Activated CD4-positive, alpha-beta T cell treated with anti-CD3 and anti-CD28 coated beads, Interleukin-2, amount 10 ng/mL, durations not matched to agents 7 days and 5 days (primary cell): Measurements from ENCODE around the gene MFN1. TPM values are rescaled to one million over a fixed set of nuclear protein-coding genes. Genes with fewer than 3 reads are reported as not detected.

ENCODE experiments used
- CTCF ChIA-PET: fragments of 350-600 bp; sonication (Branson Sonifier 250); formaldehyde crosslinking; loops from one replicate; lab custom pipeline; 2021; ENCODE audit warnings: antibody characterized with exemption; lab: Charles Lee
- POLR2A ChIA-PET: fragments of 350-600 bp; sonication (Branson Sonifier 250); formaldehyde crosslinking; loops from one replicate; lab custom pipeline; 2021; ENCODE audit warnings: antibody characterized with exemption; lab: Charles Lee
- DNase-seq: peaks from one replicate; pipeline ENCODE4 v3.0.0-alpha.2; 2020
- H3K27ac Mint-ChIP-seq: one replicate; pipeline ENCODE4 v1.8.0; 2021; ENCODE audit warnings: mild to moderate bottlenecking, moderate library complexity, mixed read lengths
- H3K27me3 Mint-ChIP-seq: one replicate; pipeline ENCODE4 v1.8.0; 2021; ENCODE audit warnings: mixed read lengths
- H3K36me3 Mint-ChIP-seq: one replicate; pipeline ENCODE4 v1.8.0; 2021; ENCODE audit warnings: low read depth, mixed read lengths
- H3K4me1 Mint-ChIP-seq: one replicate; pipeline ENCODE4 v1.8.0; 2021; ENCODE audit warnings: mixed read lengths
- H3K4me3 Mint-ChIP-seq: one replicate; pipeline ENCODE4 v1.8.0; 2021; ENCODE audit warnings: mild to moderate bottlenecking, moderate library complexity, mixed read lengths
- H3K9me3 Mint-ChIP-seq: one replicate; pipeline ENCODE4 v1.8.0; 2021; ENCODE audit warnings: mixed read lengths
- total RNA-seq, 2 experiments: library from RNA; stranded (reverse); gene quantifications; one replicate each; pipeline ENCODE4 v1.2.3, GENCODE V29; 2021

The MFN1 gene
- total RNA-seq, 2 experiments from 2014 or later = 36.3 to 36.9 TPM

DNA sequence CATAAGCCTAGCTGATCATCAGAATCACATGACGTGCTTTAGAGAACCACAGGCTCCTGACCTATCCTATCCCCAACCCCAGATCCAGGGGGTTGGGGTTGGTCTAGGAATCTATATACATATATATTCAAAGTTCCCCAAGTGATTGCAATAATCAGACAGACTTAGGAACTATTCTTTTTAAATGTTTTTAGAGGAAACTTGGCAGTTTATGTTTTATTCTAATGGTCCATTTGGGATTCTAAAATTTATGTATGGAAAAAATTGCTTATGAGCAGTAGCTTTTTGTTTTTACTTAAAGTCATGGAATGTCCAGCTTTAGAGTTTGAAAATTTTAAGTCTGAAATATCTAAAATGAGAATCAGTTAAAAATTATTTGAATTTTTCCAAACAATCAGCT, 22.1 kb downstream of the MFN1 start:
- H3K36me3 Mint-ChIP-seq = peaks cover 26% of the 10 kb centered on the region
- DNase-seq = no peak
- H3K4me3 Mint-ChIP-seq = no peak overlapping the region
- H3K27ac Mint-ChIP-seq = no peak overlapping the region
- no peaks in the 10 kb centered on the region for H3K4me1 Mint-ChIP-seq
- POLR2A ChIA-PET = no interaction called here
- CTCF ChIA-PET = no interaction called here
- H3K27me3 Mint-ChIP-seq = no peaks in the 10 kb centered on the region
- no peaks in the 10 kb centered on the region for H3K9me3 Mint-ChIP-seq

DNA sequence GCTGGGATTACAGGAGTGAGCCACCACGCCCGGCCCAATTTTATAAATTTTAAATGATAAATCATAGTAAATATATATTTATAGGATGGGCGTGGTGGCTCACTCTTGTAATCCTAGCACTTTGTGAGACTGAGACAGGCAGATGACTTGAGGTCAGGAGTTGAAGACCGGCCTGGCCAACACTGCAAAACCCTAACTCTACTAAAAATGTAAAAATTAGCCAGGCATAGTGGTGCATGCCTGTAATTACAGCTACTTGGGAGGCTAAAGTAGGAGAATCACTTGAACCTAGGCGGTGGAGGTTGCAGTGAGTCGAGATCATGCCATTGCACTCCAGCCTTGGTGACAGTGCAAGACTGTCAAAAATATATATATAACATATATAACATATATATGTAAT, 26.4 kb downstream of the MFN1 start:
- H3K4me1 Mint-ChIP-seq = no peaks in the 10 kb centered on the region
- no peak for DNase-seq
- no peak overlapping the region for H3K27ac Mint-ChIP-seq
- H3K9me3 Mint-ChIP-seq = no peaks in the 10 kb centered on the region
- no peaks in the 10 kb centered on the region for H3K27me3 Mint-ChIP-seq
- H3K4me3 Mint-ChIP-seq = no peak overlapping the region
- CTCF ChIA-PET = interaction anchor here (0.5 kb wide), 1 partner anchor 38 kb away, joined by 3 read pairs; no protein-coding TSS in a partner anchor
- peaks cover 32% of the 10 kb centered on the region for H3K36me3 Mint-ChIP-seq
- POLR2A ChIA-PET = no interaction called here

DNA sequence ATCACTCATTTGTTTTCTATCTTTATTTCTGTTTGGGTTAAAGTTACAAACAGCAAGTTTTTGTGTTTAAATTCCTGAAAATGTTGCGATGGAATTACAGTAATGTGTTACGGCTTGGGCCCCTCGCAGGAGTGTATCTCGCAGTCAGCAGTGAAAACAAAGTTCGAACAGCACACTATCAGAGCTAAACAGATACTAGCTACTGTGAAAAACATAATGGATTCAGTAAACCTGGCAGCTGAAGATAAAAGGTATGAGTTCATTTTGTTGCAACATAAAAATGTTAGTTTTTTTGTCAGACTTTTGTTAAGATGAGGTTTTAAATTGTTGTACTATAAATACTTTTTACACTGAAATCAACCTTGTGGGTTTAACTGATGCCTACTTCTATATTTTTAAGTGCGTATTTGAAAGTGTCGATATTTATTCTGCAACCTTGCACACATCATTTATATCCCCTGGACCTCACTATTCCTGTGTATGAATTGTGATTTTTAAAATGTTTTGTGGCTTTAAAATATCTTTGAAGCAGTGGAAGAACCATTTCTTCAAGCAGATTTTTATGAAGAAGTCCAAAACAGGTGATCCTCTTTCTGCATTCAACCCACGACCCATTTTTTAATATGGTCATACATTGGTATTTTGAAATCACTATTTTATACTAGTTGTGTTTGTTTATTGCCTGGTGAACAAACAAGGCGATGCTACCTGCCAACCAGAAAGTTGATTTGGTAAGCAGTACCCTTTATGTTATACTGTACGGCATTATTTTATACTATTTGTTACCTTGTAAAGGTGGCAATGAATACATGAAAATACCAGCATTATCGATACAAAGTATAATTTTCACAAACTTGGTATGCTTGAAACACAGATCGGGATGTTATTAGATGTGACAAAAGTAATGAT, 27.8 kb downstream of the MFN1 start:
- H3K27ac Mint-ChIP-seq = no peak overlapping the region
- ChIA-PET POLR2A (no interaction called here), CTCF (no interaction called here)
- H3K4me3 Mint-ChIP-seq = no peak overlapping the region
- peaks cover 42% of the 10 kb centered on the region for H3K36me3 Mint-ChIP-seq
- no peaks in the 10 kb centered on the region for H3K4me1 Mint-ChIP-seq
- H3K9me3 Mint-ChIP-seq = no peaks in the 10 kb centered on the region
- no peak for DNase-seq
- no peaks in the 10 kb centered on the region for H3K27me3 Mint-ChIP-seq

DNA sequence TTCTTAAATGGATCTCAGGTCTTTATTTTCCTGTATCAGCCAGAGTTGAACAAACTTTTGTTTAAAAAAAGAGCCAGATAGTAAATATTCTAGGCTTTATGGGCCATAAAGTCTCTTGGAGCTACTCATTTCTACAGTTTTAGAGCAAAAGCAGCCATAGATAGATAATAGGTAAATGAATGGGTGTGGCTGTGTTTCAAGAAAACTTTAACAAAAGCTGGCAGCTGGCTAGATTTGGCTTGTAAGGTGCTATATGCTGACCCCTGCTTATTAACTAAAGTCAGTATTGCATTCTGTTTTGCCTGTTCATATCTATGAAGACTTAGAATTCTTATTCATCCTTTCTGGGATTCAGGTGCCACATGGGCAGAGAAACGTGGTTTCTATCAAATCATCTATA, 29.0 kb downstream of the MFN1 start:
- Mint-ChIP-seq H3K4me3 (no peak overlapping the region), H3K9me3 (no peaks in the 10 kb centered on the region), H3K27me3 (no peaks in the 10 kb centered on the region), H3K4me1 (no peaks in the 10 kb centered on the region), H3K27ac (no peak overlapping the region), H3K36me3 (peaks cover 41% of the 10 kb centered on the region)
- ChIA-PET POLR2A (no interaction called here), CTCF (no interaction called here)
- DNase-seq = no peak

DNA sequence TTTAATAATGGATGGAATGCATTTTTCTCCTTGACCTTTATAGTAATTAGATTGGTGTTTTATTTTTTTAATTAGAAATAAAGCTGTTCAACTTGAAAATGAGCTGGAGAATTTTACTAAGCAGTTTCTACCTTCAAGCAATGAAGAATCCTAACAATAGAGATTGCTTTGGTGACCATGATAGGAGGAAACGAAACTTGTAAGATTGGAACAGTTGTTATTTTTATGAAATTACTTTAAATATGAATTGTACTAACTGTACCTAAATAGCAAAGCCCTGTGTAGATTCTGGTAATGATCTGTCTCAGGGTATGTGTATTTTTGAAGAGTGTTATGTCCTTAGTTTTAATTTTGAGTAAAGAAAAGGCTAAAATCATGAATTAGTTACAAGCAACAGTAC, 44.4 kb downstream of the MFN1 start:
- no peak overlapping the region for H3K27ac Mint-ChIP-seq
- H3K36me3 Mint-ChIP-seq = peaks cover 37% of the 10 kb centered on the region
- no peaks in the 10 kb centered on the region for H3K9me3 Mint-ChIP-seq
- DNase-seq = no peak
- H3K4me3 Mint-ChIP-seq = no peak overlapping the region
- H3K27me3 Mint-ChIP-seq = no peaks in the 10 kb centered on the region
- ChIA-PET CTCF (interaction anchor here (0.6 kb wide), 1 partner anchor 582 kb away, joined by 3 read pairs; no protein-coding TSS in a partner anchor), POLR2A (no interaction called here)
- no peaks in the 10 kb centered on the region for H3K4me1 Mint-ChIP-seq

DNA sequence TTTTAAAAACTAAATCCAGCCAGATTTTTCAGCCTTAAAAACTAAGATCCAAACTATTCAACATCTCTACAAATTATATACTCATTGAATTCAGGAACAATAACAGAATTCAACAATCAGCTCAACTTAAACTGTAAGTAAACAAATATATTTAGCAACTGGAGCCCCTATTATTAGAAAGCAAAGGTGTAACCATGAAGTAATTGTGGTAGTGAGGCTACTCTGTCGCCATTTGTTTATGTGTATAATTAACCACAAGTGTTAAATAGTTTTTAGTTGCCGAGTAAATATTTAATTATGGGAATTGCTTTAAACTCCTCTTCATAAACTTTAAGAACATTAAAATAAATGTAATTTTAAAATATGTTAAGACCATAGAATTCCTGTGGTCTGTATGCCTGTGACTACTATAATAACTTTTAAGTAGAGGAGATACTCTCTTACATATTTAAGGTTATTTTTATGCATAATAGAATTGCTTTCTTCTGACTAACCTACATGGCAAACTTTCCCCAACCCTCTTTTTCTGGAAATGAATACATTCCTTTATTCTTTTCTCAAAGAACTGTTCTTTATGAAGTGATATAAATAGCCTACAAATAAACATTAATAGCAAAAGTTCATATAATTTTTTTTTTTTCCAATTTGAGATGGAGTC, 51.2 kb downstream of the MFN1 start:
- CTCF ChIA-PET = no interaction called here
- Mint-ChIP-seq H3K4me3 (no peak overlapping the region), H3K27me3 (no peaks in the 10 kb centered on the region), H3K9me3 (no peaks in the 10 kb centered on the region), H3K4me1 (no peaks in the 10 kb centered on the region), H3K36me3 (peaks cover 13% of the 10 kb centered on the region), H3K27ac (no peak overlapping the region)
- POLR2A ChIA-PET = no interaction called here
- DNase-seq = no peak

DNA sequence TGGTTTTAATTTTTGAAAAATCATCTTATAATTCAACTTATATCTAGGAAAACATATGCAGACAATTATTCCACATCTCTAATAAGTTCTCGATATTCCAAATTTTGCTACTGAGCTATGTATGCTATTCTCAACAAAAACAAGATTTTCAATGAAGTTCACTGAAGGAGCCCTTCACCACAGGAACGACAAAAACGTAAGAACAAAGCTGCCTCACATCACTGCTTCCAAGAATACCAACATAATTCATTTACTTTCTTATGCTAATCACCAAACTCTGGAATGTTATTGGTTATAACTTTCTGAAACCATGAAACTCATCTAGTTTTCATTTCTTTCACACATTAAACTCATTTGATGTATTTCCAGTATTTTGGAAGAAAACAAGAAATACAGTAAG, 54.1 kb downstream of the MFN1 start:
- Mint-ChIP-seq H3K9me3 (no peaks in the 10 kb centered on the region), H3K27me3 (no peaks in the 10 kb centered on the region), H3K27ac (no peak overlapping the region), H3K36me3 (peaks cover 10% of the 10 kb centered on the region), H3K4me1 (no peaks in the 10 kb centered on the region), H3K4me3 (no peak overlapping the region)
- CTCF ChIA-PET = no interaction called here
- DNase-seq = no peak
- POLR2A ChIA-PET = no interaction called here

DNA sequence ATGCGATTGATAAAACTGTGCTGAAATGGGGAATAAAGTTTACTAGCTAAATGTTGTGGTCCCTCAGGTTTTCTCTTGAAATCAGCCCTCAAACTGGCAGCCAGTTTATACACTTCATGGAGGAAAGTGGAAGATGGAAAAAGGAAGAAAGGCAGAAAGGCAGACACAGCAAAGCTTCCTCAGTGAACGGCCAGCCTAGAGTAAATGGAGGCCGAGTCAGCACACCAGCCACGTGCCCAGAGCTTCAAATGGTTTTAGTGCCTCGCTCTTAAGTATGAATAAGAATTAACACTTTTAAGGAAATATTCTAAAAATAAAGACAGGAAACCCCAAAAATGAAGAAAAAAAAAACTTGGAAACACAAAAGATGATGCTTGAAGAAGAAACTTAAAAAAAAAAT, 55.5 kb downstream of the MFN1 start:
- Mint-ChIP-seq H3K36me3 (peaks cover 6% of the 10 kb centered on the region), H3K4me1 (no peaks in the 10 kb centered on the region), H3K27me3 (no peaks in the 10 kb centered on the region), H3K27ac (no peak overlapping the region), H3K9me3 (no peaks in the 10 kb centered on the region), H3K4me3 (no peak overlapping the region)
- no peak for DNase-seq
- ChIA-PET POLR2A (no interaction called here), CTCF (no interaction called here)

DNA sequence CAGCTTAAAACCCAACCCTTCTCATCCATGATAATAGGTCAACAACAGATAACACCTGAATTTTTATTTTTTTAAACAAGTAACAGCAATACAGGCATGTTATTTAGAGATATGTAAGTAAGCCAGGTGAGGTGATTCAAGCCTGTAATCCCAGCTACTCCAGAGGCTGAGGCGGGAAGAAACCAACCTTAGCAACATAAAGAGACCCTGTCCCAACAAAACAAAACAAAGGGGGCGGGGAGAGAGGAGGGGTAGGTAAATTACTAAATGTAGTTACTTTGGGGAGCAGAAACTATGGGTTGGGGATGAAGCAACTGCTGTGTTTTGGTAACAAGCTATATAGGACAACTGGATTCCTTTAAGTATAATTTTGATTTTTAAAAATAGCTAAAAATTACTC, 56.8 kb downstream of the MFN1 start:
- DNase-seq = no peak
- no peak overlapping the region for H3K4me3 Mint-ChIP-seq
- H3K36me3 Mint-ChIP-seq = peaks cover 6% of the 10 kb centered on the region
- ChIA-PET POLR2A (interaction anchor here (0.5 kb wide), 1 partner anchor 60 kb away, joined by 3 read pairs; no protein-coding TSS in a partner anchor), CTCF (no interaction called here)
- H3K4me1 Mint-ChIP-seq = no peaks in the 10 kb centered on the region
- no peak overlapping the region for H3K27ac Mint-ChIP-seq
- H3K9me3 Mint-ChIP-seq = no peaks in the 10 kb centered on the region
- no peaks in the 10 kb centered on the region for H3K27me3 Mint-ChIP-seq

DNA sequence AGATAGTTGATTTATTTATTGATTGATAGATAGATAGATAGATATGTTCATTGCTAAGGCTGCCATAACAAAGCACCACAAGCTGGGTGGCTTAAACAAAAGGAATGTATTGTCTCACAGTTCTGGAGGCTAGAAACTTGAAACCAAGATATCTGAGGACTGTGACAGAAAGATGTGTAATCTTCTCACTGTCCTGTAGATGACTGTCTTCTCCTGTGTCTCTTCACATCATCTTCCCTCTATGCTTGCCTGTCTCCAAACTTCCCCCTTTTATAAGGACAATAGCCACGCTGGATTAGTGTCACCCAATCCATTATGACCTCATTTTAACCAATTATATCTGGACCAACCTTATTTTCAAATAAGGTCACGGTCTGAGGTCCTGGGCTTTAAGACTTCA, 62.8 kb downstream of the MFN1 start:
- H3K4me1 Mint-ChIP-seq = no peaks in the 10 kb centered on the region
- H3K27me3 Mint-ChIP-seq = no peaks in the 10 kb centered on the region
- DNase-seq = no peak
- CTCF ChIA-PET = no interaction called here
- H3K4me3 Mint-ChIP-seq = no peak overlapping the region
- POLR2A ChIA-PET = no interaction called here
- no peaks in the 10 kb centered on the region for H3K9me3 Mint-ChIP-seq
- no peak overlapping the region for H3K27ac Mint-ChIP-seq
- no peaks in the 10 kb centered on the region for H3K36me3 Mint-ChIP-seq

DNA sequence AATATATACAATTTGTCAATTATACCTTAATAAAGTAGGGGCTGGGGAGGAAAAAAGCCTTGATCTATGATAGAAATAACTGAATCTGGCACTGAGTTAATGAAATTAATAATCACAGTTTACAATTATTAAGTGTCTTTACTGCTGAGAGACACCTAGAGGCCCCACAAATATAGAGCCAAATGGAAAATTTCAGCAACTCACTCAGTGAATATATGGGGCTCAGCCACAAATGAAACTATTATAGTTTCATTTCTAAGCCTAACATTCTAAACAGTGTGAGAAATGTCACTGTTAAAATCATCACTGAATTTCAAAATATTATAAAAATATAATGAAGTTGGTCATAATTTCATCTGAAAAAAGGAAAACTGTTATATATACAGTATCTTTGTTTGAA, 63.5 kb downstream of the MFN1 start:
- Mint-ChIP-seq H3K4me1 (no peaks in the 10 kb centered on the region), H3K9me3 (no peaks in the 10 kb centered on the region), H3K27me3 (no peaks in the 10 kb centered on the region), H3K36me3 (no peaks in the 10 kb centered on the region), H3K4me3 (no peak overlapping the region), H3K27ac (no peak overlapping the region)
- no peak for DNase-seq
- ChIA-PET CTCF (no interaction called here), POLR2A (no interaction called here)

DNA sequence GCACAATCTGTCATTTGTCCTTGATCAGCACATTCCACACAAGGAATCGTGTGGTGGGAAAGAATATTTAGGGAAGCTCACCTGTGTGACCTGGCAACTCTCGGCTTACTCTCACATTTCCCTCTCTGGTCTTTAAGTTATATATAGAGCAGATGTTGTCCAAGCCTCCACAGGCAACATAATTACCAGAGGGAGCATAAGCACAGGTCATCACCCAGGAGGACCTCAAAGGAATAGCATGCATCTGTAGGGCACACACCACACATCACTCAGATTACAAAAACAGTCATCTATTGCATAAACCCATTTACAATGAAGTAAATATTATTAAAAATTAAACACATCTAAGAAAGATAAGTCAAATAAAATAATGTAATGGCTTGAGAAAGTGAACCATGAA, 67.3 kb downstream of the MFN1 start:
- POLR2A ChIA-PET = no interaction called here
- Mint-ChIP-seq H3K27me3 (no peaks in the 10 kb centered on the region), H3K27ac (no peak overlapping the region), H3K4me3 (no peak overlapping the region), H3K36me3 (no peaks in the 10 kb centered on the region), H3K9me3 (no peaks in the 10 kb centered on the region), H3K4me1 (no peaks in the 10 kb centered on the region)
- CTCF ChIA-PET = no interaction called here
- DNase-seq = no peak

DNA sequence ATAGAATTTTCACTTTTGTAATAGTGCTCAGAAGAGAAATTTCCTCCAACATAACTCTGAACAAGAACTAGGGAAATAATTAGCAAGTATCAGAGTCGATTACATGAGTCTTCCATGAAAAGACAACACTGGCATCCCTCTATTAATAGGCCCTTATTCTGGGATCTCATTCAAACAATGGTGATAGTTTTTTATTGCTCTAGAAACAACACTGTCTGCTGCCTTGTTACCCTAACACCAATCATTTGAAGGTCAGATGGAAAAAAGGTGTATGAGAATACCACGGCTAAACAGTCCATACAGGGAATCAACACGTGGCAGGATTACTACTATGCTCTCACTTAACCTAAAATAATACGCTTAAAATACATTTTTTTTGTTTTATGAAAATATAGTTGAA, 67.9 kb downstream of the MFN1 start:
- no peaks in the 10 kb centered on the region for H3K9me3 Mint-ChIP-seq

More for the DNA sequence above, 67.9 kb downstream of the MFN1 start:
- CTCF ChIA-PET = no interaction called here
- H3K27me3 Mint-ChIP-seq = no peaks in the 10 kb centered on the region
- H3K27ac Mint-ChIP-seq = no peak overlapping the region
- no peaks in the 10 kb centered on the region for H3K4me1 Mint-ChIP-seq
- no peaks in the 10 kb centered on the region for H3K36me3 Mint-ChIP-seq
- H3K4me3 Mint-ChIP-seq = no peak overlapping the region
- DNase-seq = no peak
- POLR2A ChIA-PET = no interaction called here
